ENCODE results near the gene VAV2.

Gene VAV2

DNA sequence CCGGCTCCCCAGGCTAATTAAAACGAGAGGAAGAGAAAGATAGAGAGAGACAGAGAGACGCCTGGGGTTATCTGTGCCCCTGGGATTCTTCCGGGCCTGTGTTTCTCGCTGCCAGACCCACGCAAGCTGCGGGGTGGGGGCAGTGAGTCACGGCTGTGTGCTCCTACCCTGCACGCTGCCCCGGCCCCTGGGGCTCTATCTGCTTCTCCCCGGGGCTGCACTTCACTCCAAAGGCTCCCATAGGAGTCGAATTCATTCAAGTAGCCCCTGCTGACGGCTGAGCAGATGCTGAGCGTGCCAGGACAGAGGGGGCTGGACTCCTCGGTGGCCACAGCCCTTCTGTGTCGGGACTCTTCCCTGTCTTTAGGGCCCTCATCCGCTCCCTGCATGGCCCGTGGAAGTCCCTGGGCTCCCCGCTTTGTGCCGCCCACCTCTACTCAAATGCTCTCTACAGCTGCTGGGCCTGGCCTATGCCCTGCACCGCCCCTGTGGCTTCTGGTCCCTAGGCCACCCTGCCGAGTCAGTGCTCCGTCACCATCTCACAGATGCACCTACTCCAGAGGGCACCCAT lies 276.7 kb downstream of the VAV2 start:
- DNase-seq, result no peak

- no peak for DNase-seq
Observed at GRCh38 chr9:133714606-133715294, 277.4 kb downstream of the VAV2 start.

DNA sequence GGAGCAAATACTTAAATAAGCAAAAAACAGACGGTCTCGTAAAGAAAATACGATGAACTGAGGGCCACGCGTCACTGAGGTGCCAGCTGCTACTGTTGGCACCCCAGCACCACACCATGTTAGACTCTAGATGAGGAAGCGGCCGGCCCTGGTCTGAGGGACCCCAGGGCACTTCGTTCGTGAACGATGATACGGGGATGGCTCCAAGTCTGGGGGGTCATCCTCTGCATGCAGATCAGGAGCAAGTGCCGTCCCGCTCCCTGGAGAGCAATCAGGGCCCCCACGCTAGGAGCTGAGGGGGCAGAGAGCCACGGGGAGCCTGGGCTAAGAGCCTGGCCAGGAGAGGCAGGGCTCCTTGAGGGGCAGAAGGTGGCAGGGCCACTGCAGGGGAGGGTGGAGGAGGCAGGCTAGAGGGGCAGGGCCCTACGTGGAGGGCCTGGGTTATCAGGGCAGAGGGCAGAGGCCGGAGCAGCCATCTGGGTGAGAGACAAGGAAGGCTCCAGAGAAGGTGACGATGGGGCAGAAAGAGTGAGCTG lies 278.1 kb downstream of the VAV2 start:
- DNase-seq, result no peak

GRCh38 chr9:133713150-133713959 lies 278.8 kb downstream of the VAV2 start:
- DNase-seq, result no peak

- DNase-seq, result no peak
Observed at GRCh38 chr9:133712221-133713100, 279.7 kb downstream of the VAV2 start.
